ENCODE measurements around the gene ARID5B.

Gene ARID5B

GRCh38 chr10:62057850-62058249, 156.4 kb downstream of the ARID5B start:
- DNase-seq: no peak

GRCh38 chr10:62058476-62058875, 157.0 kb downstream of the ARID5B start:
- no peak for DNase-seq

- no peak for DNase-seq
These were observed 157.4 kb downstream of the ARID5B start for GRCh38 chr10:62058896-62059216.

- no peak for DNase-seq
These were observed 157.9 kb downstream of the ARID5B start for GRCh38 chr10:62059217-62059920.

GRCh38 chr10:62062028-62062427, 160.5 kb downstream of the ARID5B start:
- no peak for DNase-seq

GRCh38 chr10:62062752-62063512, 161.4 kb downstream of the ARID5B start:
- DNase-seq: no peak

GRCh38 chr10:62063795-62064472, 162.4 kb downstream of the ARID5B start:
- no peak for DNase-seq

- no peak for DNase-seq
These were observed 166.1 kb downstream of the ARID5B start for GRCh38 chr10:62067560-62067959.

GRCh38 chr10:62068464-62068863, 167.0 kb downstream of the ARID5B start:
- DNase-seq: no peak

GRCh38 chr10:62069452-62070178, 168.1 kb downstream of the ARID5B start:
- no peak for DNase-seq

GRCh38 chr10:62071846-62072281, 170.4 kb downstream of the ARID5B start:
- no peak for DNase-seq

GRCh38 chr10:62072901-62073300, 171.4 kb downstream of the ARID5B start:
- DNase-seq: no peak

GRCh38 chr10:62073429-62073828, 171.9 kb downstream of the ARID5B start:
- DNase-seq: no peak

GRCh38 chr10:62075414-62075813, 173.9 kb downstream of the ARID5B start:
- DNase-seq: no peak

- DNase-seq: no peak
These were observed 174.4 kb downstream of the ARID5B start for GRCh38 chr10:62075912-62076311.

GRCh38 chr10:62076891-62077290, 175.4 kb downstream of the ARID5B start:
- DNase-seq: no peak

- no peak for DNase-seq
These were observed 176.0 kb downstream of the ARID5B start for GRCh38 chr10:62077330-62078015.

- DNase-seq: no peak
These were observed 178.5 kb downstream of the ARID5B start for GRCh38 chr10:62079885-62080559.

- no peak for DNase-seq
These were observed 179.4 kb downstream of the ARID5B start for GRCh38 chr10:62080905-62081304.

GRCh38 chr10:62081341-62082270, 180.1 kb downstream of the ARID5B start:
- no peak for DNase-seq

- no peak for DNase-seq
These were observed 180.8 kb downstream of the ARID5B start for GRCh38 chr10:62082271-62082656.
